HG03175 (cell line): ENCODE data around the gene RHOXF1.
"Not testable (repeated sequence)": the region's sequence is repeated elsewhere in the genome, so short reads cannot be mapped to it uniquely, and the experiment has no call there.

ENCODE experiments used
- ATAC-seq: cut with Tn5 transposase; IDR thresholded peaks from one replicate; pipeline ENCODE4 v1.9.1; 2021; ENCODE audit warnings: mild to moderate bottlenecking, moderate library complexity; ENCODE audit not compliant: unreplicated experiment

The RHOXF1 gene

GRCh38 chrX:120087289-120088017 is 28.3 kb downstream of the RHOXF1 start:
- ATAC-seq, result no peak

GRCh38 chrX:120085553-120086185 is 30.0 kb downstream of the RHOXF1 start:
- ATAC-seq, result not testable (repeated sequence)

- not testable (repeated sequence) for ATAC-seq
These were observed 38.1 kb downstream of the RHOXF1 start, which contains the start of gene RHOXF2B for GRCh38 chrX:120077590-120077989. Gene RHOXF2B, minus strand, starts transcription at chrX:120077690. Its CDS starts 138 bp downstream, at chrX:120077552.

GRCh38 chrX:120066169-120066568 is 49.5 kb downstream of the RHOXF1 start:
- not testable (repeated sequence) for ATAC-seq
